ENCODE results near the gene PROB1. TPM values are rescaled to one million over a fixed set of nuclear protein-coding genes. Genes with fewer than 3 reads are reported as not detected.

PROB1 gene
- total and polyA plus RNA-seq, 9 of the 15 experiments (the other 6 are each of a cell fraction or from before 2014, with no cell fraction given): 0.01 to 1.8 (median 0.47) TPM

GRCh38 chr5:139439013-139439903 lies 44.4 kb upstream of the PROB1 start, which contains the start of gene DNAJC18 (continued):
- no peak for TF ChIP-seq CTCFL (IDR thresholded peaks at IDR 0.05; ENCODE audit: borderline replicate concordance, insufficient read depth, low read depth, low read length, poor library complexity, severe bottlenecking)
- TF ChIP-seq POU5F1 (IDR thresholded peaks at IDR 0.05; ENCODE audit: borderline replicate concordance, low read depth, low read length, partially characterized antibody): peak; percentile 40
- TF ChIP-seq PHTF2 (CRISPR knock-in tag; IDR thresholded peaks at IDR 0.05): no peak
- TF ChIP-seq FOXK1 (CRISPR knock-in tag; IDR thresholded peaks at IDR 0.05; ENCODE audit: borderline replicate concordance): no peak
- TF ChIP-seq IRF2 (CRISPR knock-in tag; IDR thresholded peaks at IDR 0.05): no peak
- TF ChIP-seq ZC3H4 (CRISPR knock-in tag; IDR thresholded peaks at IDR 0.05; ENCODE audit: borderline replicate concordance): no peak
- no peak for TF ChIP-seq FOS (IDR thresholded peaks at IDR 0.05; ENCODE audit: extremely low read depth, insufficient read length)
- TF ChIP-seq XRCC3 (IDR thresholded peaks at IDR 0.05): no peak
- TF ChIP-seq HNRNPL (IDR thresholded peaks at IDR 0.05; ENCODE audit: low read depth, low read length): no peak
- TF ChIP-seq ATF7 (IDR thresholded peaks at IDR 0.05): peak; percentile 79
- TF ChIP-seq ZSCAN32 (CRISPR knock-in tag; IDR thresholded peaks at IDR 0.05): no peak
- TF ChIP-seq TCF7L2 (IDR thresholded peaks at IDR 0.05; ENCODE audit: low read depth, low read length): no peak
- TF ChIP-seq ZNF449 (CRISPR knock-in tag; IDR thresholded peaks at IDR 0.05): no peak
- no peak for TF ChIP-seq ZNF324 (CRISPR knock-in tag; IDR thresholded peaks at IDR 0.05)
- TF ChIP-seq CBFA2T3 (IDR thresholded peaks at IDR 0.05): peak; percentile 55
- TF ChIP-seq HLTF (IDR thresholded peaks at IDR 0.05): no peak
- TF ChIP-seq MTA1 (IDR thresholded peaks at IDR 0.05; ENCODE audit: borderline replicate concordance): peak; percentile 24; the same call in 1 of the 2 replicates
- no peak for TF ChIP-seq ZNF57 (CRISPR knock-in tag; IDR thresholded peaks at IDR 0.05)
- TF ChIP-seq CEBPB (tag; IDR thresholded peaks at IDR 0.05): no peak
- TF ChIP-seq NR2C2 (CRISPR knock-in tag; IDR thresholded peaks at IDR 0.05): 0 out of 2 replicates have a peak, but pooled peaks have one; percentile 22
- TF ChIP-seq NR2C2 (tag; IDR thresholded peaks at IDR 0.05): peak; percentile 91
- no peak for TF ChIP-seq DEAF1 (CRISPR knock-in tag; IDR thresholded peaks at IDR 0.05)
- no peak for TF ChIP-seq NFXL1 (CRISPR knock-in tag; IDR thresholded peaks at IDR 0.05)
